GM19239 (cell line): ENCODE data around the gene ABCF3.

Experiments
- DNase-seq: peaks from one replicate; pipeline ENCODE4 v3.0.0; 2011; ENCODE audit warnings: low spot score; ENCODE audit not compliant: insufficient read length
- FAIRE-seq: peaks from 2 replicates; lab custom pipeline; 2011; peaks lifted over from hg19 to GRCh38; lab: Jason Lieb, UNC

Gene ABCF3

DNA sequence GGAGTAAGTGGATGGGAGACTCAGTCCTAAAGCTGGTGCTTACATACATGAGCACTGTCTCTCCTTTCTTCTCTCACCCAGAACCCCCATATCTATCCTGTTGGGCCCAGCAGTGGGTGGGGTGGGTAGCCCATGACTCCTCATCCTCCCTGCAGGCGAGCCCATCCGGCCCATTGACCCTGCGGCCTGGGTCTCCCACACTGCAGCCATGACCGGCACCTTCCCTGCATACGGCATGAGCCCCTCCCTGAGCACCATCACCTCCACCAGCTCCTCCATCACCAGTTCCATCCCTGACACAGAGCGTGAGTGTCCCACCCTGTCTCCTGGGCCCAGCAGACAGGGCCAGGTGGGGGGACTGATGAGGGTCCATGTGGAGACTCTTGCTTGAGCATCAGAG is 19.3 kb upstream of the ABCF3 start:
- no peak for DNase-seq
- no peak for FAIRE-seq

DNA sequence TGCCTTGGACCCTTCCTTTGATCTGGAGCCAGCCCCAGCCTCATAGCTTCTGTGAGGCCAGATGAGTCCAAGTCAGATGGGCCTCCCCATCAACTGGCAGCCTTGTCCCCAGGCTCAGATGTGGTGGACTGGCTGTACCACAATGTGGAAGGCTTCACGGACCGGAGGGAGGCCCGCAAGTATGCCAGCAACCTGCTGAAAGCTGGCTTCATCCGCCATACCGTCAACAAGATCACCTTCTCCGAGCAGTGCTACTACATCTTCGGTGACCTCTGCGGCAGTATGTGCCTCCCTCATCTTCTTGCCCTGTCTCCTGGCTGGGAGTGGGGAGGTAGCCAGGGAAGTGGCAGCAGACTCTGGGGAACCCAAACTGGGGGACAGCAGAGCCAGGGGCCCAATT is 18.2 kb upstream of the ABCF3 start:
- DNase-seq (no peak), FAIRE-seq (no peak)

DNA sequence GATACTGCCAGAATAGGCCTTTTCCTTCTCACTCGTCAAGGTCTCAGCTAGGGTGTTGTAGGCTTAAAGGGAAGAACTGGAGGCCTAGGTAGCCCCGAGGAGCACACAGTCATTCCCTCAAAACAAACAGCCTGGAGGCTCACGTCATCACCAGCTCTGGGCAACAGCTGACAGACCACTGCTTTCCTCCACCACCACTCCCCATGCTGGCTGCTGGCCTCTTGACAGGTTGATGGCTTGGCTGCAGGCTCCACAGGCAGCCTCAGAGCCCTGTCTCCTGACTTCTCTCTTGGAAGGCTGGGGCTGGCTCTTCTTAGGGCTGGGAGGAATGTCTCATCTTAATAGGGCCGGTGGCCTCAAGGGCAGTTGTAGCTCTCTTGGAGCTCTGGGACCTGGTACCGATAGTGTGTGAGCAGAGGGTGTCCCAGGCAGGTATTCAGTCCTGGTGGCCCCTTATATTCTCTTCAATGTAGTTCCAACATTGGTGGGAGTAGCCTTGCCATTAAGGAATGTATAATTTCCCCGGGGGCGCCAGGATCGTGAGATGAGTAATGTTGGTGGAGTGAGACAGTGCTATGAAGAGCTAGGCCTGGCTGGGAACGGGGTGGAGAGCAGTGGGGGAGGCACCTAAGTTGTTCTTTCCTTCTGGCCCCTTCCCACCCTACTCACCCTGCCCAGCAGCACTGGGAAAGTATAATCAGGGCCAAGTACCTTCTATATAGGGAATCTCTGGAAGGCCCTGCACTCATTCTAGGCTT is 17.5 kb upstream of the ABCF3 start:
- no peak for DNase-seq
- no peak for FAIRE-seq

DNA sequence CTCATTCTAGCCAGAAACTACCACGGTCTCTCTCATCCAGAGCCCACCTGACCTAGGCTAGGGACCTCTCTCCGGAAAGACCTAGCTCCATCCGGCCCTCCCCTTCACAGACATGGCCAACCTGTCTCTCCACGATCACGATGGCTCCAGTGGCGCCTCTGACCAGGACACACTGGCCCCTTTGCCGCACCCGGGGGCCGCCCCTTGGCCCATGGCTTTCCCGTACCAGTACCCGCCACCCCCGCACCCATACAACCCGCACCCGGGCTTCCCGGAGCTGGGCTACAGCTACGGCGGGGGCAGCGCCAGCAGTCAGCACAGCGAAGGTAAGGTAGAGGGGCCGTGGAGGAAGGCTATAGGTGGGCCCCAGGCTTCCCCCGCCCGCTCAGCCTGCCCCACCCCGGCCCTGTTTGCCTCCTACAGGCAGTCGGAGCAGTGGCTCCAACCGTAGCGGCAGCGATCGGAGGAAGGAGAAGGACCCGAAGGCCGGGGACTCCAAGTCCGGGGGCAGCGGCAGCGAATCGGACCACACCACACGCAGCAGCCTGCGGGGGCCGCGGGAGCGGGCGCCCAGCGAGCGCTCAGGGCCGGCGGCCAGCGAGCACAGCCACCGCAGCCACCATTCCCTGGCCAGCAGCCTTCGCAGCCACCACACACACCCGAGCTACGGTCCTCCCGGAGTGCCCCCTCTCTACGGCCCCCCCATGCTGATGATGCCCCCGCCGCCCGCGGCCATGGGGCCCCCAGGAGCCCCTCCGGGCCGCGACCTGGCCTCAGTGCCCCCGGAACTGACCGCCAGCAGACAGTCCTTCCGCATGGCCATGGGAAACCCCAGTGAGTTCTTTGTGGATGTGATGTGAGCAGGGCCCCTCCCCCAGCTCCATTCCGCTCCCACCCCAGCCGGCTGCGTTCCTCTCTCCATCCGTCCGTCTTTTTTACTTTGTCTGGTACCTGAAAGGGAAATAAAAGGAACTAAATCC is 15.8 kb upstream of the ABCF3 start:
- FAIRE-seq (no peak), DNase-seq (no peak)

DNA sequence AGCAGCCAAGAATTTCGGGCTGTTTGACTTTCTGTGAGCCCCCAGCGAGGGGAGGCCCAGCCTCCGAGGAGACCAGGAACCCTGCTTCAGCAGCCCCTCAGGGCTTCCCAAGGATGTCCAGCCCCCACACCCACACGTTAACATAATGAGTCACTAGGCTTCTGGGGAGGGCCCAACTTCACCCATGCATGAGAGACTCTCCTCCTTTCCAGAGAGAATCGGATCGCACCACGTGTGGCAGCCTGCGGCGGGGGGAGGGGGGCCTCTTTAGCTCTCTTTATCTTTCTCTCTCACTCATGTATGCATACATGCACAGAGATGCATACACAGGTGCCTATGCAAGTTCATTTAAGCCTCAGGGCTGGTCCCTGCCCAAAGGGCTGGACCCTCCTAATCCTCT is 14.4 kb upstream of the ABCF3 start:
- DNase-seq (no peak), FAIRE-seq (no peak)

DNA sequence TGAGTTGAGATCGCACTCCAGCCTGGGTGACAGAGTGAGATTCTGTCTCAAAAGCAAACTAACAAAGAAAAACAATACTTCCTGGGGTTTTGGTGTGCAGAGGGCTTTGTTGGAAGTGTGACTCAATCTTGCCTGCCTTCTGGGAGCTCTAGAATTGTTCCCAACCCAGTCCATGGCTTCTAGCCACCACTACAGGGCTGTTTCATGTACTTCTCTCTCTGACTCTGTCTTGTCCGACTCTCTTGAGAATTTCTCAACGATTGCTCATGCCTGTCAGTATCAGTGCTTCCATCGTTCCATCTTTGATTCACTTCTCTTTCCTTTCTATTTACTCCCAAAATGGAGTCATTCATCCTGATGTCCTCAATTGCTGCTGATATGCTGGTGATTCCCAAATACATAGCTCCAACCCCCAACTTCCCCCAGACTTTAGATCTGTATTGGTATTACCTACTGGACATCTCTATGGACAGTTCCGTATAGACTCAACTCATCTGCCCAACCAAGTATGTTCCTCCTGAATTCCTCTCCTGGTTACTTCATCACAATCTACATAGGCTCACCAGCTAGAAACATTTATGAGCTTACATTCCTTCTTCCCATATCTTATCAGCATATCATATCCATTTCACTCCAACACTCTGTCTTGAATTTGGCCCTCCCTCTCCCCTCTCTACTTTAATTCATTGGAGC is 13.2 kb upstream of the ABCF3 start:
- FAIRE-seq: no peak
- DNase-seq: no peak

DNA sequence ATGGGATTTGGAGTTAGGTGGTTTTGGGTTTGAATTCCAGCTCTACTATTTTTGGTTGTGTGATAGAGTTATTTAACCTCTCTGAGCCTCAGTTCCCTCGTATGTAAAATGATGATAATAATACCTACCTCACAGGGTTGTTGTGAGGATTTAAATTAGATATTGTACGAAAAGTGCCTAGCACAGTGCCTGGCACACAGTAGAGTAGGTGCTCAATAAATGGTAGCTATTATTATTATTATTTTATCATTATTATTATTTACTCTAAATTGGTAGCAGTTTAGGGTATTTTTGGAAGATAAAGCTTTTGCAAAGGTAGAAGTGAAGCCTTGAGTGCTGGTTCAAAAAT is 12.7 kb upstream of the ABCF3 start:
- no peak for DNase-seq
- FAIRE-seq: no peak

DNA sequence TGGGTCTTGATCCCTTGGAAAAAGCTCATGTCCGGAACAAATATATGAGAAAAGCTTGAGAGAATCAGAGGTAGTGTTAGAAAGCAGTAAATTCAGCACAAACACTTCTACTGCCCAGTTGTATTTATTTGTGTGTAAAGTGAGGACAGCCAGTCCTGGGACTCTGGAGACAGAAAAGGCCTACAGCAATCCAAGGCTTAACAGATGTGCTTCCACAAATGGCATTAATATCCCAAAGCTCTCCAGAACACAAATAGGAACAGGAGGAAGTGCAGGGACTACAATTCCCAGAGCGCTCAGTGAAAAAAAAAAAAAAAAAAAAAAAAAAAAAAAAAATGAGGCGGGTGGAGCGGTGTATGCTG is 11.7 kb upstream of the ABCF3 start:
- FAIRE-seq (no peak), DNase-seq (no peak)

DNA sequence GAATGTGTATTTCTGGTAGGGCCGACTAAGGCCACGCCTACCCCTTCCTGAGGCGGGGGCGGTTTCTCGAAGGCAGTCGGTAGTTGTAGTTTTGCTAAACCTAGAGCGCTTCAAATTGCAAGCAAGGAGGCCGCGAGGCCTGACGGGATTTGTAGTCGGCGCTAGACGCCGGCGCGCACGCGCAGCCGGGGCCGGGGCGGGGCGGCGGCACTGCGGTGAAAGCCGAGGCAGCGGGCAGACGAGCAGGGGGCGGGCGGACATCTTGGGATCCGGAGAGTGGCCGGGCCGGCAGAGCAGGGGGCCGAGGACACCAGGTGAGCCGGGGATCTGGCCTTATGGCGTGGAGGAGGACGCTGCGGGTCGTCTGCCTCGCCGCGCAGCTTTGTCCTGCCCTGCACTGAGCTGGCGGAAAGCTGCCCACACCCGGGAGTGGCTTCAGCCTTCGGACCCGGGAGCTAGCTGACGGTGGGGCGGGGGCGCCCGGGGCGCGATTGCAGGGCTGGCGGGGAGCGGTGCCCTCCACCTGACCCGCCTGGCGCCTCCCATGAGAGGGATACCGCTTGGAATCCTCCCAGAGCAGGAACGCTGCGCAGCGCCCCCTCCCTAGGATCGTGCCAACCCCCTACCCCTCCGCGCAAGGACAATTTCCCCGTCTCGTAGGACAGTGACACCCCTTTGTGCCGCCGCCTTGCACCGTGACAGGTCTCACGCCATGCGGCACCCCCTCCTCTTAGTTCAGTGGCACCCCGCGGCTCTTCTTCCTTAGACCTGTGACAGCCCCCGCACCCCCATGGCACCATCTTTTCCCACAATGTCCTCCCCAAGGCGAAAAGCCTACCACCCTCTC is 11.1 kb upstream of the ABCF3 start, which contains the start of gene AP2M1:
AP2M1 (plus strand) TSS at position 210 of the 847 bp plus-strand sequence. CDS start 2,139 bp downstream, outside the sequence.
- FAIRE-seq: peak; percentile 89
- DNase-seq: peak; percentile 98

DNA sequence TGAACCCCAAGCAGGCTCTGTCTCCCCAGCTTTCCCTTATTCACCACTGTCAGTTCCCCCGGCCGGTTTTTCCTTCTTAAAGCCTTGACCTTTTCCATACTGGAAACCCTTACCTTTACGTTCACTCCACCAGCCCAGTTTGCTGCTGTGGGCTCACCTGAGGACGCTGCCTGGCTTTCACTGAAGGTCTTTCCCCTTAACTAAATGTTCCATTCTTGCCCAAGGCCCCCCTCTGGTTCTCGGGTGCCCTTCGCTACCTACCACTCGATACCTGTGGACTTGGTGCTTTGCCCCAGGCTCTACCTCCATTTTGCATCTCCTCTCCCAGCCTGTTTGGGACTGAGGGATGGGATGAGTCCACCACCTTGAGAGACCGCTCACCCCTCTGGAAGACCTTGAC is 10.5 kb upstream of the ABCF3 start:
- FAIRE-seq (no peak), DNase-seq (no peak)

DNA sequence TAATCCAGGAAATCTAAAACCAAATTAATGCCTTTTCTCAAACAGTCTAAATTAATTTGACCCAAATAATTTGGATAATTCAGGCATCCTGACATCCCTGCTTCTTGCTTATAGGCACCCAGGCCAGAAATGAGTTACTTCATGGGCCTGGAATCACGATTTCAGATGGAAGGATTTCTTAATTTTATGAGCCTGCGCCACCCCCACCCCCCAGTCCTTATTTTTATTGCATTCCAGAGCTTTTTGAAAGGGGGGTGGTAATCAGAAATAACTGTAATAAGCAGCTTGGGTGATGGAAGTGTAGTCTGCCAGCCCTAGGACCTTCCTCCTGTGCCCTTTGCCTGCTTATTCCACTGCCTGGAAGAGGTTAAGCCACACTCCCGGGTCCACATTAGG is 10.0 kb upstream of the ABCF3 start:
- FAIRE-seq (no peak), DNase-seq (no peak)

DNA sequence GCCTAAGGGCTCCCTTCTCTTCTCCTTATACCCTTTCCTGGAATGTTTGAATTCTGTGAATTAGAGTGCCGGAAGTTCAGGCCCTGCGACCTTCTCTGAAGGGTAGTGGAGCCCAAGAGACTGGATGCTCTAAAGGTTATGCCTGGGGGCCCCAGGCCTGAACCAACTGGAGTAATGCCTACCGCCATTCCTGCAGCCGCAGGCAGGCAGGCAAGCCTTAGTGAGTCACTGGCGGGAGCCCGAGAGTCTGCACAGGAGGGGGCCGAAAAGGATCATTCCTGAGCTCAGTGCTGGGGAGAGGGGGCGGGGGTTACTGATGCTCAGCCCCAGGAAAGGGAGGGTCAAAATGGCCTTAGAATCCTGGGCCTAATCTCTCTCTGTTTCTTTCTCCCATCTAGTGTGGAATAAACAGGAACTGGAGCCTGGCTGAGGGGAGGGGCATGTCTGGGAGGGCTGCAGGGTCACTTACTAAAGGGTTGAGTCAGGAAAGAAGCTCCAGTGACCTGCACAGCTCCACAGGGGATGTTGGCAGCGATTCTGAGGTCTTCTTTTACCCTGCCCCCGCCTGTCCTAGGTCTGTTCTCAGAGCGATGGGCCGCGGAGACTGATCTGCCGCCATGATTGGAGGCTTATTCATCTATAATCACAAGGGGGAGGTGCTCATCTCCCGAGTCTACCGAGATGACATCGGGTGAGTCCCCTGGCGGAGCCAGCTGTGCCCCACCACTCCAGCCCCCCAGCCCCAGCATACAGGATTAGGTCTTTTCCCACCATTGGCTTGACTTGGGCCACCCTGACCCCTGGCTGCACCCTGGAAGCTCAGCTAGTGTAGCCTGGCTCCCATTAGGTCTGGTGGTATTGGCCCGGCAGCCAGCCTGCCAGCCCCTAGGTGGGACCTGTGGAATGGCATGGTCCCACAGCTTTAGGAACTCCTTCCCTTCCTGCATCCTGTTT is 9.3 kb upstream of the ABCF3 start:
- FAIRE-seq: no peak
- DNase-seq: no peak

DNA sequence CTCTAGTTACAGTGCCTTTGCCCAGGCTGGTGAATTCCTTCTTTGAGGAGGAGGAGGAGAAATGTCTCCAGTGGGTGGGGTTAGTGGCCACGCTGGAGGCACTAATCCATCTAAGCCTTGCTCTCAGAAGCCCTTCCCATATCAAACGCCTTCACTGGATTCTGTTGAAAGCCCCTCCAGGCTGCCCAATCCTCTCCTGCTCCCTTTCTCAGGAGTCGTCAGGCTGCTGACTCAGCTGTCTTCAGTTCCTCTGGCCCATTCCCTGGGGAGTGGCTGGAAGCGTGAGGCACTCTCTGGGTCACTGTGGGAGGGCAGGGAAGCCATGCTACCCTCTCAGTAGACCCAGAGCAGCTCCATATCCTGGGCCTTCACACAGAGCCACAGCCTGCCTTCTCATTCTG is 8.7 kb upstream of the ABCF3 start:
- FAIRE-seq (no peak), DNase-seq (no peak)

DNA sequence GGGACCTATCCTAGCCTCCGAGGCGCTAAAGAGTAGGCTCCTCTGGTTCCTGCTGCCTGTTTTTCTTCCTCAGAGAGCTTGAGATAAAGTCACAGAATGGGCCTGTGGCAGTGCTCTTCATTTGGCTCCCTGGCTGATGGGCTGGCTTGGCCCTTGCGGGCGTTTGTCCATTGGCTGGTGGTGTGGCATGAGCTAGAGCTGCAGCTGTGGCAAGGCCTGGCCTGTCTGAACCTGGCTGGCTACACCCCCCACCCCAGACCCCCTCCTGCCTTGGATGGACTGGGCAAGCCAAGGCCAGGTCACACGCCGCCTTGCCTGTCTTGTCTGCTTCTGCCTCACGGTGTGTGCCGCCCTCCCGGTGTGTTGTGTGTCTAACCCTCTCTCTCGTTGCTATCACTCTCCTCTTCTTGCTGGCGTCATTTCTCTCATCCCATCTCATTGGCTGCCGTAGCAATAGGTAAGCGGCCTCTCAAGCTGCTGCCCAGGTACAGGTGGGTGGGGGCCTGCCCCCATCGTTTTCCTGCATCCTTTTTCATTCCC is 8.2 kb upstream of the ABCF3 start:
- no peak for FAIRE-seq
- no peak for DNase-seq

DNA sequence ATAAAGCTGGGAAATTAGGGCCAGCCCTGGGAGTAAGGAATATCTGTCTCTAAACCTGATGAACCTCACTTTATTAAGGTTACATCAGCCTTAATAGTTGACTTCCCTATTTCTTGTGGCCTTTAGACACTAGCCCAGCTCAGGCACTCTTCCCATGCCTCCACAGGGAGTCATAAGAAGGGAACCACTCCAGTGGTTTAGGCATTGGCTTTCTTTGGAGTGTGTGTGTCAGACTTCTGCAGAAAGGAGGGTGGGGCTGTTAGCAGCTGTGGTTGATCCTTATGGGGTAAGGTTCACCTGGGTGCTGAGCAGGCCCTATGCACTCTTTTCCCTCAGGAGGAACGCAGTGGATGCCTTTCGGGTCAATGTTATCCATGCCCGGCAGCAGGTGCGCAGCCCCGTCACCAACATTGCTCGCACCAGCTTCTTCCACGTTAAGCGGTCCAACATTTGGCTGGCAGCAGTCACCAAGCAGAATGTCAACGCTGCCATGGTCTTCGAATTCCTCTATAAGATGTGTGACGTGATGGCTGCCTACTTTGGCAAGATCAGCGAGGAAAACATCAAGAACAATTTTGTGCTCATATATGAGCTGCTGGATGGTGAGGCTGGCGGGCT is 7.4 kb upstream of the ABCF3 start:
- FAIRE-seq (no peak), DNase-seq (no peak)

DNA sequence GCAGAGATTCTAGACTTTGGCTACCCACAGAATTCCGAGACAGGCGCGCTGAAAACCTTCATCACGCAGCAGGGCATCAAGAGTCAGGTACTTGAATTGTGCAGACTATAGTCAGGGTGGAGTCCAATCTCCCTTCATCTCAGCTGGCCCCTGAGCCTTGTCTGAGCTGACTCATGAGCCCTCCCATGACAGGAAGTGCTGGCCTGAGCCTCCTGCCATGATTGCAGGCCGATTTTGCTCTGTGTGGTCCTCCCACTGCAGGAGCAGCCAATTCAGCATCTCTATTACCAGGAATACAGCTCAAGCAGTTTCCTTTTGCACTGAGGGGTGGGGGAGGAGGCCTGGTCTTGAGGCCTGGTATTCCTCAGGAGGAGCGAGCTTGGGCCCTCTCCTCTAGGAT is 5.8 kb upstream of the ABCF3 start:
- FAIRE-seq (no peak), DNase-seq (no peak)

DNA sequence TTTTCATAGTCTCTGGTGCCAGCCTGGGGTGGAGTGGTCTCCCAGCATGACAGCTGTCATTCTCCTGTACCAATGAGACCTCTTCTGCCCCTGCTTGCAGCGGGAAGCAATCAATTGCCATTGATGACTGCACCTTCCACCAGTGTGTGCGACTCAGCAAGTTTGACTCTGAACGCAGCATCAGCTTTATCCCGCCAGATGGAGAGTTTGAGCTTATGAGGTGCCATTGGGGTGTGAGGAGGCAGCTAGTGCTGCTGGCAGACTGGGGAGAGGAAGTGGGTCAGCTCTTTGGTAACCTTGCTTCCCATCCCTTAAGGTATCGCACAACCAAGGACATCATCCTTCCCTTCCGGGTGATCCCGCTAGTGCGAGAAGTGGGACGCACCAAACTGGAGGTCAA is 4.4 kb upstream of the ABCF3 start:
- DNase-seq (no peak), FAIRE-seq (no peak)

DNA sequence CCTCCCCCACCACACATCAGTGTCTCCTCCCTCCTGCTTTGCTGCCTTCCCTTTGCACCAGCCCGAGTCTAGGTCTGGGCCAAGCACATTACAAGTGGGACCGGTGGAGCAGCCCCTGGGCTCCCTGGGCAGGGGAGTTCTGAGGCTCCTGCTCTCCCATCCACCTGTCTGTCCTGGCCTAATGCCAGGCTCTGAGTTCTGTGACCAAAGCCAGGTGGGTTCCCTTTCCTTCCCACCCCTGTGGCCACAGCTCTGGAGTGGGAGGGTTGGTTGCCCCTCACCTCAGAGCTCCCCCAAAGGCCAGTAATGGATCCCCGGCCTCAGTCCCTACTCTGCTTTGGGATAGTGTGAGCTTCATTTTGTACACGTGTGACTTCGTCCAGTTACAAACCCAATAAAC is 2.3 kb upstream of the ABCF3 start:
- no peak for FAIRE-seq
- DNase-seq: no peak
